LNCAP (cell line): ENCODE results near the gene ARPP19.

ENCODE experiments used
- TF ChIP-seq, protein P1 (sequence below): fragments of 450-650 bp; IDR thresholded peaks from 2 replicates; pipeline ENCODE4 v1.5.1; 2017; ENCODE audit warnings: mild to moderate bottlenecking

ARPP19 gene

DNA sequence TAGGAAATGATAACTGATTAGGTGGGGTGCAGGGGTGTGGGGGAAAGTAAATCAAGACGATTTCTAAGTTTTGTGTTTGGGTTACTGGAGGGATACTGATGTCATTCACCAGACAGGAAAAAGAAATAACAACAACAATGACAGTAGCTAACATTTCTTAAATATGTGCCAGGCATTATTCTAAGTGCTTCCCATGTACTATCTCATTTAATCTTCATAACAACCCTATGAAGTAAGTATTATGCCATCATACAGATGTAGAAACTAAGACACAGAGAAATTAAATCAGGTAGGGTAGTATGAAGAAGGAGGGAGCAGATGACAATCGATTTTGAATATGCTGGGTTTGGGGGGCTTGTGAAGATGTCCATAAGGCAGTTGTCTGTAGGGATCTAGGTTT is 53.5 kb downstream of the ARPP19 start:
- TF ChIP-seq, protein P1, sequence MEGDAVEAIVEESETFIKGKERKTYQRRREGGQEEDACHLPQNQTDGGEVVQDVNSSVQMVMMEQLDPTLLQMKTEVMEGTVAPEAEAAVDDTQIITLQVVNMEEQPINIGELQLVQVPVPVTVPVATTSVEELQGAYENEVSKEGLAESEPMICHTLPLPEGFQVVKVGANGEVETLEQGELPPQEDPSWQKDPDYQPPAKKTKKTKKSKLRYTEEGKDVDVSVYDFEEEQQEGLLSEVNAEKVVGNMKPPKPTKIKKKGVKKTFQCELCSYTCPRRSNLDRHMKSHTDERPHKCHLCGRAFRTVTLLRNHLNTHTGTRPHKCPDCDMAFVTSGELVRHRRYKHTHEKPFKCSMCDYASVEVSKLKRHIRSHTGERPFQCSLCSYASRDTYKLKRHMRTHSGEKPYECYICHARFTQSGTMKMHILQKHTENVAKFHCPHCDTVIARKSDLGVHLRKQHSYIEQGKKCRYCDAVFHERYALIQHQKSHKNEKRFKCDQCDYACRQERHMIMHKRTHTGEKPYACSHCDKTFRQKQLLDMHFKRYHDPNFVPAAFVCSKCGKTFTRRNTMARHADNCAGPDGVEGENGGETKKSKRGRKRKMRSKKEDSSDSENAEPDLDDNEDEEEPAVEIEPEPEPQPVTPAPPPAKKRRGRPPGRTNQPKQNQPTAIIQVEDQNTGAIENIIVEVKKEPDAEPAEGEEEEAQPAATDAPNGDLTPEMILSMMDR: no peak

DNA sequence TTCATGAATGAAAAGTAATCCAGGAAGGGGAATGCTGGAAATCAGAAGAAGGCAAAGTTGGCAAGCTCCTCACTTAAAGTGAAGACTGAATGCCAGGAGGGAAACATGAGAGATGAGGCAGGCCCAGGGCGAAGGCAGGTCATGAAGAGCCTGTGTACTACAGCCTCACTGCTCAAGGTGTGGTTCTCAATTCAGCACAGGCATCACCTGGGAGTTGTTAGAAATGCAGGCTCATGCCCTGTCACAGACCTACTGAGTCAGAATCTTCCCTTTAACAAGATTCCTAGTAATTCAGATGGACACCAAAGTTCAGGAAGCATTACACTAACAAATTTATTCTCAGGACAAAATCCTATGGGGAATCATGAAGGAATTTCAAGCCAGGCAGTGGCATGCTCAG is 54.3 kb downstream of the ARPP19 start:
- TF ChIP-seq, protein P1: no peak

DNA sequence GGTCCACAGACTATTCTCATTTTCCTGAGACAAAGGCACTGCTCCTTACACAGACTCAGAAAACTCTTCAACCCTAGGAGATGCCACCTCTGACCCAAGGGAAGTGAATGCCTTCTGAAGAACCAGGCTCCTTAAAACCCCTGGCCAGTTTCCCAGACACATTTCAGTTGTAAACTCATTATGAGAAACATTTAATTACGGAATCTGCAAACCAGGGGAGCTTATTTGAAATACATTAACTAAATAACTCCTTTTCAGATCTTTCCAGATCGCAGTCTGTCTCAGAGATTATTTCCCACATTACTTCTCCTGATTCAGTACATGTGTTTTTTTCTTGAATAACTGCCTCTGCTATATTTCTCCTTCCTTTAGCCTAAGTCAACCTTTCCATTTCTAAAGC is 57.7 kb downstream of the ARPP19 start:
- TF ChIP-seq, protein P1: no peak

DNA sequence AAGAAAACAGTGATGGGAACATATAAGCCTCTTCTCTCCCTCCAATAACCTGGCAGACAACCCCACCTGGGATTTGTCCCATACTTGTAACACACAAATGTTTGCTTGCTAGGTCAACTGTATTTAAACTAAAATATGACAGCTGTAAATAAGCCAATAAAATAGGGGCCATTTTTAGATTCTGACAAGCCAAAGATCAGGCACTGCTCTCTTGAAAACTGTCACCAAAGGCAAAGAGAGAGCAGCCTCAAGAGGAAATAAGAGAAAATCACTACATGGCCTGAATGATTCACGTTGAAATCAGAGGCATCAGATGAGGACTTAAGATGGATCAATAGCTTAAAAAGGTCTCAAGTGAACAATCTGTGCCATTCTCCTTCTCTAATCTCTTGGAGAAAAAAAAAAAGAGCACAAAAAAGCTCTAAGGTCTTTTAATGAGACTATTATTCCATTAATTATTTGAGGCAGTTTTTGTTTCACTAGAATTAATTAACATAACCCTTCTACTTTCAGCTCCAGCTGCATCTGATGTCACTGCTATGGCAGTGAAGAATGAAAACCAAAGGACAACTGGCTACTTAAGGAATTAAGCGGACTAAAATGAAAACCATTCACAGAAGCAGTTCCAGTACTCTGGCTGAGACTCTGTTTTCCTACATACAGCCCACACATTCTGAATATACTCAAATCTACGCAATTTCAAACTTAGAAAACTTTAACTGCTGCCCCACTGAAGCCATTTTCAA is 59.2 kb downstream of the ARPP19 start:
- TF ChIP-seq, protein P1: no peak

DNA sequence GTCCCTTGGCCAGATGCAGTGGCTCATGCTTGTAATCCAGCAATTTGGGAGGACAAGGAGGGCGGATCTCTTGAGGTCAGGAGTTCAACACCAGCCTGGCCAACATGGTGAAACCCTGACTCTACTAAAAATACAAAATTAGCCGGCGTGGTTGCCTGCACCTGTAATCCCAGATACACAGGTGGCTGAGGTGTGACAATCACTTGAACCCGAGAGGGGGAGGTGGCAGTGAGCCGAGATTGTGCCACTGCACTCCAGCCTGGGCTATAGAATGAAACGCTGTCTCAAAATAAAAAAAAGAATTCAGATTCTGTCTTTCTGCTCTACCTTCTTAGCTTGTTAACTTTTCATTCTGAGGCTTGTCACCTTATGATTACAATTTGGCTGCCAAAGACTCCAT is 62.3 kb downstream of the ARPP19 start:
- TF ChIP-seq, protein P1: no peak

DNA sequence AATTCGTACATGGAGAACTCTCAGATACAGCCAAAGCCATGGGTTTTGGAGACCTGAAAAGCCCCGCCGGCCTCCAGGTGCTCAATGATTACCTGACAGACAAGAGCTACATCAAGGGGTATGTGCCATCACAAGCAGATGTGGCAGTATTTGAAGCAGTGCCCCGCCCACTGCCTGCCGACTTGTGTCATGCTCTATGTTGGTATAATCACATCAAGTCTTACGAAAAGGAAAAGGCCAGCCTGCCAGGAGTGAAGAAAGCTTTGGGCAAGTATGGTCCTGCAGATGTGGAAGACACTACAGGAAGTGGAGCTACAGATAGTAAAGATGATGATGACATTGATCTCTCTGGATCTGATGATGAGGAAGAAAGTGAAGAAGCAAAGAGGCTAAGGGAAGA is 63.7 kb downstream of the ARPP19 start:
- TF ChIP-seq, protein P1: no peak

DNA sequence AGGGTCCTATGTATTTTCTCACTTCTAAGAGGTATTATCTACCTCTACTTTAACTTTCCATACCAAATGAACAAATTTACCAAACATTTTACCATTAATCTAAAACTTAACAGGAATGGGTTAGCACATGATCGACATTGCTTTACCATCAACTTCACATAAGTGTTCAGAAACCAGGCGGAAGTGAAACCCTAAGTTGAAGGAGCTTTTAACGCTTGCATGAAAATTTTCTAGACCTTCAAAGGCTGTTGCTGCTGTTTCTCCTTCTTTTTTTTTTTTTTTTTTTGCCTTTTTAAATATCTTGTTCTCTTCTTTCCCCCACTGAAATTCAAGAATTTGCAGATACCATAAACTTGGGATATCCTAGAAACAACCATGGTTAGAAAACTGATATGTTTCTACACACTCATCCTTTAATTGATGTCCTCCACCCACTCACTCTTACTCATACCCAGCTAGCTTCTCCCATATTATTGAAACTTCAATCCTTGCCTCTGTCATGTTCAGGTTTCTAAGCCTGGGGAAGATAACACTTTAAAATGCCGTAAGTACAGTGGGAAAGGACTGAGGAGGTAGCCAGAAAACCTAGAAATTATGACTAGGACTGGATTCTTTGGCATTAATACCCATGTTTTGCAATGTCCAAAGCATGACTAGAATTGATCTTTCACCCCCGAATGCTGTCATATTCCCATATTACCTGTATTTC is 64.9 kb downstream of the ARPP19 start:
- TF ChIP-seq, protein P1: no peak
